HG02642 (cell line): ENCODE results near the gene RPP14.
"Not testable (repeated sequence)": the region's sequence is repeated elsewhere in the genome, so short reads cannot be mapped to it uniquely, and the experiment has no call there.

Source experiments
- ATAC-seq: cut with Tn5 transposase; IDR thresholded peaks from one replicate; pipeline ENCODE4 v1.9.1; 2021; ENCODE audit warnings: mild to moderate bottlenecking; ENCODE audit not compliant: unreplicated experiment, poor library complexity

RPP14 gene

GRCh38 chr3:58305882-58306711 lies at the start of gene RPP14, which contains the start of gene HTD2:
RPP14 (plus strand) TSS chr3:58306245; CDS start chr3:58310330, 4,085 bp downstream.
HTD2 (plus strand) TSS chr3:58306520; CDS start chr3:58317614, 11,094 bp downstream.
- peak; percentile 90 for ATAC-seq

DNA sequence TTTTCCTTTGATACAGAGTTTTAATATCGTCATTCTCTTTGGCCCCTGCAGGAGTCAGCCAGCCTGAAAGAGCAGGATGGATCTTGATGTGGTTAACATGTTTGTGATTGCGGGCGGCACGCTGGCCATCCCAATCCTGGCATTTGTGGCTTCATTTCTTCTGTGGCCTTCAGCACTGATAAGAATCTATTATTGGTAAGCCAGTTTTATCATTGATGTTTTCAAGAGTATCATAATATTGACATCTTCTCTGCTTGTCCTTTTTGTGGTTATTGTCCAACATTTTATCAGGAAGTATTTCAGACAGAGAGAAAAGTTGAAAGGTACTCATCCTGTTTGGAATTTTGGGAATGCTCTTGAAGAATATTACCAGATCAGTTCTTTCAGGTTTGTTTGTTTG lies 49.5 kb upstream of the RPP14 start:
- ATAC-seq, result no peak

- no peak for ATAC-seq
Measured at GRCh38 chr3:58258392-58259055, 47.5 kb upstream of the RPP14 start.

GRCh38 chr3:58260261-58260731 lies 45.7 kb upstream of the RPP14 start:
- no peak for ATAC-seq

DNA sequence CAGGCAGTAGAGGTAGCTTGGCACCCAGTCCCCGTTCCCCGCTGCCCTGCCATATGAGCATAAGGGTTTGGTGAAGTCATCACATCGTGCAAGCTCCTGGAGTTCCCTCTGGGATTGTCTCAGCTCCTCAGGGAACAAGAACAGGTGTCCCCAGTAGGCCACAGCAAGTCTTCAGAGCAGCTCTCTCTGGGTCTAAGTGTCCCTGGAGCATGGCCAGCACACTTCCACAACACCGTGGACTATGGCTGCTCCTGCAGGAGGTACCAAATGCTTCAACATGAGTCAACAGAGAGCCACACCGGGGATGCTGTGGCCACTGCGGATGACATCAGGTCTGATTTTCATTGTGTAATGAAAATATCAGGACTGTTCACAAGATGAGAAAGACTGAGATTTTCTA lies 45.3 kb upstream of the RPP14 start:
- ATAC-seq, result no peak

DNA sequence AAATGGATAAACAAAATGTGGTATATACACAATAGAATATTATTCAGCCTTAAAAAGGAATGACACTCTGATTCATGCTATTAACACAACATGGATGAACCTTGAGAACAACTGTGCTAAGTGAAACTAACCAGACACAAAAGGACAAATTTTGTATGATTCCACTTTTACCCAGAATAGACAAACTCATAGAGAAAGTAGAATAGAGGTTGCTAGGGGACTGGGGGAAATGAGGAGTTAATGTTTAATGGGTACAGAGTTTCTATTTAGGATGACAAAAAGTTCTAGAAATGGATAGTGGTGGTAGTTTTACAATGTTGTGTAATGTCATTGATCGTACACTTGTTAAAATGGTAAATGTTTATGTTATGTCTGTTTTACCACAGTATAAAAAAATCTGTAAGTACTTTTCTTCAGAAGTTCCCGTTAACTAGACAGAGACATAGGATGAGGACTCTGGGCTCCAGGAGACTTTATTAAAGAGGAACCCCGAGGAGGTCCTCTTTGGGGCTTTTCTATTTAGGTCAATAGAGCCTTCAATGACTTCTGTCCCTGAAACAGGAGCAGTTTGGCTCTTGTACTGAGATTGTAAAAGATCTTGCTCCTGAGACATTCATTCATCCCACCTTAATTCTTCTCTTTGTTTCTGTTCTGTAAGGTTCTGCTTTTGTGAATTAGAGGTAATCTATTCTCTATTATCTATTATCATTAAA lies 43.9 kb upstream of the RPP14 start:
- peak; percentile 58 for ATAC-seq

DNA sequence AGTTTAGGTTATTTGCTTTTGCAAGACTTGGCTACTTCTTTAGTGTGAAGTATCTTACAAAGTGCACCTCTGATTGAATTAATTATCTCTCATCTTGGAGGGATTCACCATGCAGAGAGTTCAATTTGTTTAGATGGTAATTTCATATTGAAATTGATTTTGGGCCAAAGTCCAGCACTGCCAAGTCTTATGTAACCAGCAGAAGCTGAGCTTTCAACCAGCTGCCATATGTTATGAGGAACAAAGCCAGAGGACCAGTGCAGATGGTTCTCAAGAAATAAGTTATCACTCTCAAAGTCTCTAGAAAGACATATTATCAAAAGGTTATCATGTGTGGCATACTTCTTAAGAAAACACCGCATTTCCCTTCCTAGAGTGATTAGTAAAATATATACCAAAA lies 39.5 kb upstream of the RPP14 start:
- no peak for ATAC-seq

DNA sequence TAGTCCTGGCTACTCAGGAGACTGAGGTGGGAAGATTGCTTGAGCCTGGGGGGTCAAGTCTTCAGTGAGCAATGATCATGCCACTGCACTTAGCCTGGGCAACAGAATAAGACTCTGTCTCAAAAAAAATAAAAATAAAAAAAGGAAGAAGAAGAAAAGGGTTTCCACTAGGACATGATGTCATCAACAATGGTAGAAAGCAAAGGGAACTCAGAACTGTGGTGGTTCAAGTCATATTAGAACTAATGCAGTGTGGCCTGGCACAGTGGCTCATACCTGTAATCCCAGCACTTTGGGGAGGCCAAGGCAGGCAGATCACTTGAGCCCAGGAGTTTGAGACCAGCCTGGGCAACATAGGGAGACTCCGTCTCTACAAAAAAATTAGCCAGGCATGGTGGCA lies 38.5 kb upstream of the RPP14 start:
- not testable (repeated sequence) for ATAC-seq

DNA sequence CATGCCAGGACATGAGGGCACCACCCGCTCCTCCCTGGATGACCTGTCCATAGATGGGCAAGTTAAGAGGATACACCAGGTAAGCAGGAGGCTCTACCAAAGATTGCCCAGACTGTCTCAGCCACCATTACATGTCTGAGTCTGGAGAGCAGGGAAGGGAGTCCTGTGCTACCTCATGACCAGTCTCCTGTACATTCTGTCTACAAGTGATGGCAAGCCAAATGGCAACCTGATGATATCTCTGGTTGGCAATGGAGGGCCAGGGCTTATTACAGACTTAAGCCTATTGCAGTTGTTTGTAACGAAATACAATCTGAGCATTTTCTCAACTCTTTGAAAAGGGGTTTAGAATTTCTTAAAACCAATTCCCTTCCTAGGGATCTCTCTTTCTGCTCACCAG lies 36.7 kb upstream of the RPP14 start:
- ATAC-seq, result no peak

DNA sequence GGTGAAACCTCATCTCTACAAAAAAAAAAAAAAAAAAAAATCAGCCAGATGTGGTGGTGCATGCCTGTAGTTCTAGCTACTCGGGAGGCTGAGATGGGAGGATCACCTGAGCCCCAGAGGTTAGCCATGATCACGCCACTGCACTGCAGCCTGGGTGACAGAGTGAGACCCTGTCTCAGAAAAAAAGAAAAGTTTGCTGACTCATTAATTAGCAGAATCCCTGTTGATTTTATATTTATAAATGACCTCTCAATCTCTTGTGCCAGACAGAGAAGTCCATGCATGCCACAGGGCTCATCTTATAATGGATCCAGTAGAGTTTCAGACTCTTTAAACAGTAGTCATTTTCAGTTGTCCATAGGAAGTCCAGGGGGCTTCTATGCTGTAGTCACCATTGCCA lies 35.6 kb upstream of the RPP14 start:
- no peak for ATAC-seq

DNA sequence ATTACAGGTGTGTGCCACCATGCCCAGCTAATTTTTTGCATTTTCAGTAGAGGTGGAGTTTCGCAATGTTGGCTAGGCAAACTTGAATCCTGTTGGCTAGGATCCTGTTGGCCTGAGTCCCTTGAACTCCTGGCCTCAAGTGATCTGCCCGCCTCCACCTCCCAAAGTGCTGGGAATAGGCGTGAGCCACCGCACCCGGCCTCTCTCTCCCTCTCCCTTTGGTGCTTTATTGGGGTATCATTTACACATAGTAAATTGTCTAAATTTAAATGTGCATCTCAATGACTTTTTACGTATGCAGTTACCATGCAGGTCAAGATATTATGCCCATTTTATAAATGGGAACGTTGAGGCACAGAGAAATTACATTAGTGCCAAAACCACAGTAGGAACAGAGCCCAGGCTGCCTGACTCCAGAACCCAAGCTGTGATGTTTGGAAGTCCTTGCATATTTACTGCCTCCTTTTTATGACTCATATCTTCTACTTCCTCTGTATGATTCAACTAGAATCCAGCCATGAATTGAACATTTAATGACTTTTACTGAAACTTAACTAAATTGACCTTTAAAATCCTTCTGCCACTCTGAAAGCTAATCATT lies 34.0 kb upstream of the RPP14 start:
- ATAC-seq, result no peak

- no peak for ATAC-seq
Measured at GRCh38 chr3:58272891-58273290, 33.2 kb upstream of the RPP14 start.

DNA sequence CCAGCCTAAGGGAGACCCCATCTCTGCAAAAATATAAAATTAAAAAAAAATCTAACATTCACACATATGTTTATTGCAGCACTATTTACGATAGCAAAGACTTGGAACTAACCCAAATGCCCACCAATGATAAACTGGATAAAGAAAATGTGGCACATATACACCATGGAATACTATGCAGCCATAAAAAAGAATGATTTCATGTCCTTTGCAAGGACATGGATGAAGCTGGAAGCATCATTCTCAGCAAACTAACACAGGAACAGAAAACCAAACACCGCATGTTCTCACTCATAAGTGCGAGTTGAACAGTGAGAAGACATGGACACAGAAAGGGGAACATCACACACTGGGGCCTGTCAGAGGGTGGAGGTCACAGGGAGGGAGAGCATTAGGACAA lies 32.7 kb upstream of the RPP14 start:
- not testable (repeated sequence) for ATAC-seq

DNA sequence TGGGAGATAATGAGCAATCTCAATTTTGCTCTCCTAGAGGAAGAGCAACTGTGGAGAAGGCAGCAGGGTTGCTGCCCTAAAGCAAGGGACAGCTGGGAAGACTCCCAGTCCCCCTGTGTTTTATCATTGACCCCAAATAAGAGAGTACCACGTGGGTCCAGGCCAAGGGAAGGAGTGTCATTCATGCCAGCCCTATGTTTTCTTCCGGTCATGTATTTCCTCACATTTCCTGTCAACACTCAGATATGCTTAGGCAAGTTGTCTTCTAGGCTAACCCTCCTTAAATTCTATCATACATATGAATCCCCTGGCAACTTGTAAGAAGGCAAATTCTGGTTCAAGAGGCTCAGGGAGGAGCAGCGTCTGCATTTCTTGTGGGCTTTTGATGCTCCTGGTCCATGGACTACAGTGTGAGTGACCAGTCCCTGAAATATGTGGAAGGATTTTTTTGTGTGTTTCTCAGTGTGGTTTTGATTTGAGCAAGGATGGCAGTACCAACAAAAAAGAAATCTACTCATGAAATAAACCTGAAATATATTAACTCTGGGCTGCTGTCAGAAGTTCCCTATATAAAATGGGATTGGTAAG lies 31.9 kb upstream of the RPP14 start:
- ATAC-seq, result no peak

- ATAC-seq, result no peak
Measured at GRCh38 chr3:58281069-58281468, 25.0 kb upstream of the RPP14 start.

DNA sequence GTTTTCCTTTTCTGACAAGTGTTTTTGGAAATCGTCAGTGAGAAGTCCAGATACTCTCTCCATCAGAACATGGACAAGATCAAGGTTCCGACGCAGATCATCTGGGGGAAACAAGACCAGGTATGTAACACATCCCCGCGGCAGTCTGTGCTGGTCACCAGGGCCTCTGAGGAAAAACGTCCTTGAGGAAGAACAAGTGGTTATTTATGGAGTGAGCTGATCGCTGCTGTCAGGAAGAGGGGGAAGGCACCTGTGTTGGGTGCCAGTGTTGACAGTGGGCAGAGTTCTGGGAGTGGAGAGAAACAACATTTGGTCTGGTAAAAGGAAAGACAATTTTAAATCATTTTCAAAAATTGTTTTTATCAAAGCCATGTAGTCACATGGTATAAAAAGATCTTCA lies 20.7 kb upstream of the RPP14 start:
- ATAC-seq, result no peak

DNA sequence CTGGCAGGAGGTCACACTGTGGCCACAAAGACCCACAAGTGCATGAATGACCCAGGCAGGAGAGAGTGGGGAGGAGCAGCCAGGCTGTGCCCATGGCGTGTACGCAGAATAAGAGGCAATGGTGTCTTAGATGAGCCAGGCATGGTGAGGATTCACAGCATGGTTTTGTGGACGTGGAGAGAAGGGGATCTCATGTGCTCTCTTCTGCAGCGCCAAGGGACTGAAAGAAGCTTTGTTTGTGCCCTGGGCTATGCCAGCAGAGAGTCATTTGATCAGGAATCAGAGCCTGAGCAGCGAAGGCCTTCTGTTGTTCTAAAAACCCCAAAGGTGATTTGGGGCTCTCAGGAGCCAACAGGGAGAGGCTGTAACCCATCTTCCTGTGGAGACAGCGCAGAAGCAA lies 18.7 kb upstream of the RPP14 start:
- no peak for ATAC-seq

- ATAC-seq, result no peak
Measured at GRCh38 chr3:58288011-58288728, 17.9 kb upstream of the RPP14 start.

DNA sequence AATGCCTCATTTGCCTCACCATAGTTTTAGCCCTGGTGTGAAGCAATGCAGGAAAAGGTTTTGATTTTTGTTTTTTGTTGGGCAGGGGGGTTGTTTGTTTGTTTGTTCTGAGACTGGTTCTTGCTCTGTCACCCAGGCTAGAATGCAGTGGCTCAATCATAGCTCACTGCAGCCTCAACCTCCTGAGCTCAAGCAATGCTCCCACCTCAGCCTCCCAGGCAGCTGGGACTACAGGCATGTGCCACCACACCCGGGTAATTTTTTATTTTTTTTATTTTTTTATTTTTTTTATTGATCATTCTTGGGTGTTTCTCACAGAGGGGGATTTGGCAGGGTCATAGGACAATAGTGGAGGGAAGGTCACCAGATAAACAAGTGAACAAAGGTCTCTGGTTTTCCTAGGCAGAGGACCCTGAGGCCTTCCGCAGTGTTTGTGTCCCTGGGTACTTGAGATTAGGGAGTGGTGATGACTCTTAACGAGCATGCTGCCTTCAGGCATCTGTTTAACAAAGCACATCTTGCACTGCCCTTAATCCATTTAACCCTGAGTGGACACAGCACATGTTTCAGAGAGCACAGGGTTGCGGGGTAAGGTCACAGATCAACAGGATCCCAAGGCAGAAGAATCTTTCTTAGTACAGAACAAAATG lies 17.0 kb upstream of the RPP14 start:
- ATAC-seq, result not testable (repeated sequence)
